AG09319 (cell line): ENCODE measurements around the gene GLI1.
"Not testable (repeated sequence)": the region's sequence is repeated elsewhere in the genome, so short reads cannot be mapped to it uniquely, and the experiment has no call there.

Experiments used
- DNase-seq: peaks from one replicate; pipeline ENCODE4 v3.0.0-alpha.2; 2010; ENCODE audit warnings: low read depth; ENCODE audit errors: extremely low read depth
- TF ChIP-seq, protein P1 (sequence below): IDR thresholded peaks from 2 replicates; pipeline ENCODE4 v1.5.1; 2011; ENCODE audit warnings: low read depth, mild to moderate bottlenecking, inconsistent platforms, low read length, moderate library complexity

The GLI1 gene

DNA sequence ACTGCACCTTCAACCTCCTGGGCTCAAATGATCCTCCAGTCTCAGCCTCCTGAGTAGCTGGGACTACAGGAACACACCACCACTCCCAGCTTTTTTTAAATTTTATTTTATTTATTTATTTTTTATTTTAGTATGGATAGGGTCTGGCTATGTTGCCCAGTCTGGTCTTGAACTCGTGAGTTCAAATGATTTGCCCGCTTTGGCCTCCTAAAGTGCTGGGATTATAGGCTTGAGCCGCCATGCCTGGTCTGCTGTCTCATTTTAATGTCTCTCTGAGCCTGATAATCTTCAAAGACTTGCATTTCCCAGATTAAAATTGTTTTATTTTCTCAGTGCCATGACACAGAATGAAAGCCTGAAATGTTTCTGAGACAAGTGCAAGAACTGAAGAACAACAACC is 26.2 kb upstream of the GLI1 start:
- no peak for DNase-seq
- TF ChIP-seq, protein P1, sequence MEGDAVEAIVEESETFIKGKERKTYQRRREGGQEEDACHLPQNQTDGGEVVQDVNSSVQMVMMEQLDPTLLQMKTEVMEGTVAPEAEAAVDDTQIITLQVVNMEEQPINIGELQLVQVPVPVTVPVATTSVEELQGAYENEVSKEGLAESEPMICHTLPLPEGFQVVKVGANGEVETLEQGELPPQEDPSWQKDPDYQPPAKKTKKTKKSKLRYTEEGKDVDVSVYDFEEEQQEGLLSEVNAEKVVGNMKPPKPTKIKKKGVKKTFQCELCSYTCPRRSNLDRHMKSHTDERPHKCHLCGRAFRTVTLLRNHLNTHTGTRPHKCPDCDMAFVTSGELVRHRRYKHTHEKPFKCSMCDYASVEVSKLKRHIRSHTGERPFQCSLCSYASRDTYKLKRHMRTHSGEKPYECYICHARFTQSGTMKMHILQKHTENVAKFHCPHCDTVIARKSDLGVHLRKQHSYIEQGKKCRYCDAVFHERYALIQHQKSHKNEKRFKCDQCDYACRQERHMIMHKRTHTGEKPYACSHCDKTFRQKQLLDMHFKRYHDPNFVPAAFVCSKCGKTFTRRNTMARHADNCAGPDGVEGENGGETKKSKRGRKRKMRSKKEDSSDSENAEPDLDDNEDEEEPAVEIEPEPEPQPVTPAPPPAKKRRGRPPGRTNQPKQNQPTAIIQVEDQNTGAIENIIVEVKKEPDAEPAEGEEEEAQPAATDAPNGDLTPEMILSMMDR = no peak

DNA sequence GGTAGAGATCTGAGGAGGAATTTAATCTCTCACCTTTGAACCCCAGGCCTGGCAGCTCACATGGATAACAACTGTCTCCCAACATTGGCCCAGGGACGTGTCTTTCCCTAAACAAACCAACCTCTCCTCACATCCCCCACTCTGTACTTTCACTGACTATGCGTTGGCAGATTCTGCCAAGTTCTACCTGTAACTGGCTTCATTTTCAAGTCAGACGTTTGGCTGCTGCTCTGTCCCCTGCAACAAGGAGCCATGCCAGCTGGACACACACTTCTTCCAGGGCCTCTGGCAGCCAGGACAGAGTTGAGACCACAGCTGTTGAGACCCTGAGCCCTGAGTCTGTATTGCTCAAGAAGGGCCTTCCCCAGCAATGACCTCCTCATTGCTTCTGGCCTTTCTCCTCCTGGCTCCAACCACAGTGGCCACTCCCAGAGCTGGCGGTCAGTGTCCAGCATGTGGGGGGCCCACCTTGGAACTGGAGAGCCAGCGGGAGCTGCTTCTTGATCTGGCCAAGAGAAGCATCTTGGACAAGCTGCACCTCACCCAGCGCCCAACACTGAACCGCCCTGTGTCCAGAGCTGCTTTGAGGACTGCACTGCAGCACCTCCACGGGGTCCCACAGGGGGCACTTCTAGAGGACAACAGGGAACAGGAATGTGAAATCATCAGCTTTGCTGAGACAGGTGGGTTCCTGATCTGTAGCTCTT is 24.9 kb upstream of the GLI1 start, which contains the start of gene INHBC:
INHBC (plus strand) TSS at position 268 of the 707 bp plus-strand sequence; CDS start at position 371, 103 bp downstream.
- TF ChIP-seq, protein P1 = no peak
- DNase-seq = no peak

DNA sequence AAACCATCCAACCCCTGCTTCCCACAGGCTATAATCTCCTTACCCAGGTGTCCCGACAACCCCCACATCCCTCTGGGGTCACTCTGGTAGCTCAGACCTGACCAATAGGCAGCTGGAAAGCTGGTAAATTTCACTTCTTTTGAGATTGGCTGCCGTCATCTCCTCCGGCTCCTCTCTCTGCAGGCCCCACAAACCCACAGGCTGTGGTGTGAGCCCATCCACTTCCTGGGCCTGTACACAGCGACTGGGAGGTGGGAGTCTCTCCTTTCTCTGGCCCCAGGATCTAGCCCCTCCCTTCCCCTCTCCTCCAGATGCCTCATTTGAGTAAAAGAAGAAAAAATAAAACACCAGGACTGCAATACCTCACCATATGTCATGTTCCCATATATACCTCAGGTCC is 24.3 kb upstream of the GLI1 start:
- TF ChIP-seq, protein P1 = no peak
- no peak for DNase-seq

DNA sequence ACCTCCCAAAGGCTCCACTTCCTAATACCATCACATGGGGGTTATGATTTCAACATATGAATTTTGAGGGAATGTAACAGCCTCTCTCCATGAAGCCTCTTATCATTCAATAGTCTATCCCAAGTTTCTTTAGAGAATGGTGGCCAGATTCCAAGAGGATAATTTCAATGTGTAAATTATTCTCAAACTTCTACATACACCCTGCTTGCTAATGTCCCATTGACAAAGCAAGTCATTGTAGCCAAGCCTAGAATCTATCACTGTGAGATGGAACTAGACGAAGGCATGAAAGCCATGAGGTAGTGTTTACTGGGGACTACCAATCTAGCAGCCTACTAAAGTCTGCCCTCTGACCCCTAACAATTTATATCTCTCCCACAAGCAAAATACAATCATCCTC is 21.2 kb upstream of the GLI1 start:
- DNase-seq = no peak
- TF ChIP-seq, protein P1 = no peak

DNA sequence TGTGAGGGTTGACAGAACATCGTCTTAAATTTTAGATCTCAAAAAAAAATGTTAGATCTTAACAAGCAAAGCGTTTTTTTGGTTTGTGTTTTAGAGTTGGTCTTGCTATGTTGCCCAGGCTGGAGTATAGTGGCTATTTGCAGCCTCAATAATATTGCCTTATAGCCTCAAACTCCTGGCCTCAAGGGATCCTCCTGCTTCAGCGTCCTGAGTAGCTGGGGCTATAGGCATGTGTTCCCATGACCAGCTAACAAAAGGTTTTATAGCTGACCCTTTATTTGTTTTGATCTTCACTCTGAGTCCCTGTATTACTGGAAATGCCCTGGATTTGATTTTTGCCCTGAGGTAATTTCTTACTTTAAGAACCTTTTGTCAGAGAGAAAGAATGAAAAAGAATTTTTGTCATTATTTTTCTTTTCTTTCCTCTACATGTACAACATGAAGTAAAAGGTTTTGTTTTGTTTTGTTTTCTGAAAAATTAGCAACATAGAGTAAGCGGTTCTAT is 19.8 kb upstream of the GLI1 start:
- DNase-seq = no peak
- TF ChIP-seq, protein P1 = no peak

DNA sequence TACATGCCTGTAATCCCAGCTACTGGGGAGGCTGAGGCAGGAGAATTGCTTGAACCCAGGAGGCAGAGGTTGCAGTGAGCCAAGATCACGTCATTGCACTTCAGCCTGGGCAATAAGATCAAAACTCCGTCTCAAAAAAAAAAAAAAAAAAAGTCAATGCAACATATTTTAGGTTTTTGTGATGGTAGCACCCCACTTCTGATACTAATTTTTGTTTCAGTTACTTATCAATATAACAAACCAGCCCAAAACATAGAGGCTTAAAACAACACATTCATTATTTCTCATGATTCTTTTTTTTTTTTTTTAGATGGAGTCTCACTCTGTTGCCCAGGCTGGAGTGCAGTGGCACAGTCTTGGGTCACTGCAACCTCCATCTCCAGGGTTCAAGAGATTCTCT is 18.2 kb upstream of the GLI1 start:
- not testable (repeated sequence) for DNase-seq

DNA sequence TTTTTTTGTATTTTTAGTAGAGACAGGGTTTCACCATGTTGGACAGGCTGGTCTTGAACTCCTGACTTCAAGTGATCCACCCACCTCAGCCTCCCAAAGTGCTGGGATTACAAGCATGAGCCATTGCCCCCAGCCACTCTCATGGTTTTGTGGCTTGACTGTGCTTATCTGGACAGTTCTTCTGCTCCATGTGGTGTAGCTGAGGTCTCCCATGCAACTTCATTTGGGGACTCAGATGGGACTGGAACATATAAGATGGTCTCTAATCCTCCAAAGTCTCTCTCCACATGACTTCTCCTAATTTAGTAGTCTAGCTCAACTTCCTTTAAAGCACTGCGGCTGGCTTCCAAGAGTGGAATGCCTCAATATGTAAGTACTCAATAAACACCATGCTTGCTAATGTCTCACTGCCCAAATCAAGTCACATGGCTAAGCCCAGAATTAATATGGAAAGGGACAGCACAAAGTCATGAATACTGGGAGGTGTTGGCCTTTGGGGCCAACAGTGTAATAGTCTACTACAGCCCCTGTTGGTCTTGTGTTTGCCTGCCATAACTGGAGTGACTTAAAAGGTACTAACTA is 17.6 kb upstream of the GLI1 start:
- TF ChIP-seq, protein P1 = no peak
- no peak for DNase-seq

DNA sequence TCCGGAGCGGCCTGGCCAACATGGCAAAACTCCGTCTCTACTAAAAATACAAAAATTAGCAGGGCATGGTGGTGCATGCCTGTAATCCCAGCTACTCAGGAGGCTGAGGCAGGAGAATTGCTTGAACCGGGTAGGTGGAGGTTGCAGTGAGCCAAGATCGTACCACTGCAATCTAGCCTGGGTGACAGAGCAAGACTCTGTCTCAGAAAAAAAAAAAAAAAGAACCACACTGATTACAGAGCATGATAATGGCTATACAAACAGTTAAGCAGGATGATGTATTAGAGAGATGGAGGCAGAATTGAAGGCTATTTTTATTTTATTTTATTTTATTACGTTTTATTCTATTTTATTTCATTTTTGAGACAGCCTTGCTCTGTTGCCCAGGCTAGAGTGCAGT is 15.2 kb upstream of the GLI1 start:
- not testable (repeated sequence) for DNase-seq
